Amniotic epithelial cell (primary cell): ENCODE results near the gene RHOB.
A peak's percentile ranks its signal among the peaks of the same experiment; 100 is the strongest.
"Not testable (repeated sequence)": the region's sequence is repeated elsewhere in the genome, so short reads cannot be mapped to it uniquely, and the experiment has no call there.

Source experiments
- DNase-seq: peaks from one replicate; pipeline ENCODE4 v3.0.0-alpha.2; 2010; ENCODE audit warnings: low read depth

RHOB gene

GRCh38 chr2:20454036-20454981 lies 7.4 kb downstream of the RHOB start:
- no peak for DNase-seq

DNA sequence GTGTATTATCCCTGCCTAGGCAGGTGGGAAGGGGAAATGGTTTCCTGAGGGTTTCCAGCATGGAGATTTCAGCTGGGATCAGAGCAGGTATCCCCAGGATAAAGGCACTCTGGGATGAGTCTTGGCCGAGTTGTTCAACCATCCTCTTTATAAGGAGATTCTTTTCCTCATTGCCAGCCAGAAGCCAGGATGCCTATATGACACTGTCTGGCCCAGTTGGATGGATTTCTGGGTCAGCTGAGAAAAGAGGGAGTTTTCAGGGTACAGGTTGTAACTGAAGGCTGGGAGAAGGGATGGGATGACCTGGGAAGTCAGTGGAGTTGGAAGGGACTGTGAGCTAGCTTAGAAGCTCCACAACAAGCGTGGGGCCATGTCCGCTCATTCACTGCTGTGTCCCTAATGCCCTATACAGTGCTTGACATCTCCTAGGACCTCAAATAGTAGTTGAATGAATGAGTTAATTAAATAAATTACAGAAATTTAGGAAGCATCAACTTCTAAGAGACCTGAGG lies 8.3 kb downstream of the RHOB start:
- no peak for DNase-seq

DNA sequence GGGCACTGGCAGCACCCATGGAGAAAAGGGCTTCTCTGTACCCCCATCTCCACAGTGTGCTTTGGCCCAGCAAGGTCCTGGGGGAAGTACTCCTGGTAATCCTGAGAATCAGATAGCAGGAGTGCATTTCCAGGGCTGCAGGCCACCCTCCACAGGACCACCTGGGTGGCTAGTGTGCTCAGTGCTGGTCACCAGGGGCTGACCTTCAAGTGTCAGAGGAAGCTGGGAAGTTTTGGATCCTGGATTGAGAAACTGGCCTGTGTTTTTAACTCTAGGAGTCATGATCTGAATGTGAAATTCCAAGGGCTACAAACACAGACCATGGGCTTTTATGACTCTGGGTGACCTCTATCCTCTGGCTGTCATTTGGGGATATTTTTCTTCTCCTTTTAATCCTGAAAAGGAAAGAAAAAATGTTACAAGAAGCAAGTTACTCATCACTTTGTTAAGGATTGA lies 9.3 kb downstream of the RHOB start:
- DNase-seq, result peak; percentile 33

- DNase-seq, result peak; percentile 71
Measured at GRCh38 chr2:20456636-20457426, 10.0 kb downstream of the RHOB start.

DNA sequence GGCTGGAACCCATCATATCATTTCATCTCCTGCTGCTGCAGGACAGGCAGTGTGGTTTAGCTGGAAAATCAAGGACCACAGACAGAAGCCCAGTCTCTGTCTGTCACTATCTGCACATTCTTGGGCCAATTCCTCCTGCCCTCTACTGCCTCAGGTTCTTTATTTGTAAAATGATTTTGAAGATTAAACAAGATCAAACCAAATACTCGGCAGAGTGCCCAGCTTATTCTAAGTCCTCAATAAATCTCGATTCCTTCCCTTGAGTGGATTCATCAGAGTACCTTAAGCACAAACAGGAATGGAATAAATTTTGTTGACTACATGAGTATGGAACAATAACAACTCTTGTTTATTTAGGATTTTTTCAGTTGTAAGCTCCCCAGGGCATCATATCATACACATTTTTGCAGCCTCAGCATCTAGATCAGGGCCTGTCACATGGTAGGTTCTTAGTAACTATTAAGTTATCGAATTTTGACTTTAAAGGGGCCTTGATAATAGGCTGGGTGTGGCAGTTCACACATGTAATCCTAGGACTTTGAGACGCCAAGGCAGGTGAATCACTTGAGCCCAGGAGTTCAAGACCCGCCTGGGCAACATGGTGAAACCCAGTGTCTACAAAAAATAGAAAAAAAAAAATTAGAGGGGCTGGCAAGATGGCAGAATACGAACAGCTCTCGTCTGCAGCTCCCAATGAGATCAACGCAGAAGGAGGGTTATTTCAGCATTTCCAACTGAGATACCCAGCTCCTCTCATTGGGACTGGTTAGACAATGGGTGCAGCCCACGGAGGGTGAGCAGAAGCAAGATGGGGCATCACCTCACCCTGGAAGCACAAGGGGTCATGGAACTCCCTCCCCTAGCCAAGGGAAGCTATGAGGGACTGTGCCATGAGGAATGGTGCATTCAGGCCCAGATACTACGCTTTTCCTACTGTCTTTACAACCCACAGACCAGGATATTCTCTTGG lies 11.1 kb downstream of the RHOB start:
- DNase-seq, result no peak

DNA sequence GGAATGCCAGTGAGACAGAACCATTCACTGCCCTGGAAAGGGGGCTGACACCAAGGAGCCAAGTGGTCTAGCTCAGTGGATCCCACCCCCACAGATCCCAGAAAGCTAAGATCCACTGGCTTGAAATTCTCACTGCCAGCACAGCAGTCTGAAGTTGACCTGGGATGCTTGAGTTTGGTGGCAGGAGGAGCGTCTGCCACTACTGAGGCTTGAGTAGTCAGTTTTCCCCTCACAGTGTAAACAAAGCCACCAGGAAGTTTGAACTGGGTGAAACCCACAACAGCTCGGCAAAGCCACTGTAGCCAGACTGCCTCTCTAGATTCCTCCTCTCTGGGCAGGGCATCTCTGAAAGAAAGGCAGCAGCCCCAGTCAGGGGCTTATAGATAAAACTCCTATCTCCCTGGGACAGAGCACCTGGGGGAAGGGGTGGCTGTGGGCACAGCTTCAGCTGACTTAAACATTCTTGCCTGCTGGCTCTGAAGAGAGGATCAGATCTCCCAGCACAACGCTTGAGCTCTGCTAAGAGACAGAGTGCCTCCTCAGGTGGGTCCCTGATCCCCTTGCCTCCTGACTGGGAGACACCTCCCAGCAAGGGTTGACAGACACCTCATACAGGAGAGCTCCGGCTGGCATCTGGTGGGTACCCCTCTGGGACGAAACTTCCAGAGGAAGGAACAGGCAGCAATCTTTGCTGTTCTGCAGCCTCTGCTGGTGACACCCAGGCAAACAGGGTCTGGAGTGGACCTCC lies 12.0 kb downstream of the RHOB start:
- not testable (repeated sequence) for DNase-seq

GRCh38 chr2:20465716-20466394 lies 19.0 kb downstream of the RHOB start:
- DNase-seq, result no peak

- no peak for DNase-seq
Measured at GRCh38 chr2:20467789-20468548, 21.1 kb downstream of the RHOB start.

- no peak for DNase-seq
Measured at GRCh38 chr2:20468549-20469500, 22.0 kb downstream of the RHOB start.

DNA sequence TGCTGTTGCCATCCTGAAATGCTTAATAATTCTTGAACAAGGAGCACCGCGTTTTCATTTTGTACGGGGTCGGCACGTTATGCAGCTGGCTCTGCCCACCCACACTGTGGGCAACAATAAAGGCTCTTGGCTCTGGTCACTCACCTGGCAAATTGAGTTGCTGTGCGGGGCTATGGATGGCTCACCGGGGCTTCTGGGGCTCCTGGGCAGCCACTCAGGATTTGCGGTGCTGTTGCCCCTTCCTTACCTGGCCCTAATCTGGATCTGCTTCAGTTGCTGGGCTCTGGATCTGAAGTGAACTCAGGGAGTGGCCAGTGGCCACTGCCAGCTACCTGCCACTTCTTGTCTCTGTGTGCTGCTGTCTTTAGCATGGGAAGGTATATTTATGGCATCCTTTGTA lies 22.7 kb downstream of the RHOB start:
- DNase-seq, result no peak

DNA sequence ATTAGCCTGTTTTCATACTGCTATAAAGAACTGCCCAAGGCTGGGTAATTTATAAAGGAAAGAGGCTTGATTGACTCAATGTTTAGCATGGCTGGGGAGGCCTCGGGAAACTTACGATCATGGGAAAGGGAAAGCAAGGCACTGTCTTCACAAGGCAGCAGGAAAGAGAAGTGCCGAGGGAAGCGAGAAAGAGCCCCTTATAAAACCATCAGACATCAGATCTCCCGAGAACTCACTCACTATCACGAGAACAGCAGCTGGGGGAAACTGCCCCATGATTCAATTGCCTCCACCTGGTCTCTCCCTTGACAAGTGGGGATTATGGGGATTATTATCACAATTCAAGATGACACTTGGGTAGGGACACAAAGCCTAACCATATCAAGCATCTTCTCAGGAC lies 23.3 kb downstream of the RHOB start:
- no peak for DNase-seq

DNA sequence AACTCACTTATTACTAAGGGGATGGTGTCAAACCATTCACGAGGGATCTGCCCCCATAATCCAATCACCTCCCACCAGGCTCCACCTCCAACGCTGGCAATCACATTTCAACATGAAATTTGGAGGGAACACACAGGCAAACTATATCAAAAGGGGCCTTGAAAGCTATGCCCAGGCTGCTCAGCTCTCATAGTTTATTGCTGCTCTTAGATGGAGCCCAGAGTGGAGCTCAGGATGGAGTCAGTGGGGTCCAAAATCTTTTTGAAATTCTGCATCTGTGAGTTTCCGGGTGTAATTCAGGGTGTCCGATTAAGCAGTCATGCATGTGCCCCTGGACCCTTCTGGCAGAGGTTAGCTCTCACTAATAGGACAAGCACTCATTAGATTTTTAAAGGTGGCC lies 24.3 kb downstream of the RHOB start:
- no peak for DNase-seq

DNA sequence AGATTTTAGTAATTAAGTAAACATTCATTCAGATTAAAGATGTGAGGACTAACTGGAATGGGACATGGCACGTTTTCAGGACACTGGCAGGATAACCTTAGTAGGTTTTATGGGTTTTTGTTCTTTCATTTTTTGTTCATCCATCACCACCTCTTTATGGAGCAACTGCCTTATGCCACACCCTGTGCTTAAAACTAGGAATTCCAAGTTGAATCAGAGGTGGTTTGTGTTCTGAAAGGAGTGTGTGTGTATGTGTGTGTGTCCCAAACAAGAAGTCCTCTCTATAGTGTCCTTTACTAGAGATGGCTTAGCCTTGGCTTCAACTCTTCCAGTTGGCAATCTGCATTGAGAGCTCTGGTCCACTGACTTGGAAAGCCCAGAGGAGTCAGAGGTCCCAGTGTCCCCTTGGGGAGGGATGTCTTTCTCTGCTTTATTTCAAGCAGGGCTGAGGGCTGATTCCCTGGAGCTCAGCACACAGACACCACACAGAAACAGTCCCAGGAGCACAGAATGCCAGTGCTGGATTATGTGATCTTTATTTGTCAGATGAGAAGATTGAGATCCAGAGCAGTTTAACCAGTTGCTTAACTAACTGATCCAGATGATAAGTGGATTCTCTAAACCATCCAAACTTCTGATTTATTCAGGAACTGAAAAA lies 25.2 kb downstream of the RHOB start:
- no peak for DNase-seq

GRCh38 chr2:20472569-20472968 lies 25.7 kb downstream of the RHOB start:
- DNase-seq, result no peak

- DNase-seq, result no peak
Measured at GRCh38 chr2:20473128-20473527, 26.3 kb downstream of the RHOB start.

DNA sequence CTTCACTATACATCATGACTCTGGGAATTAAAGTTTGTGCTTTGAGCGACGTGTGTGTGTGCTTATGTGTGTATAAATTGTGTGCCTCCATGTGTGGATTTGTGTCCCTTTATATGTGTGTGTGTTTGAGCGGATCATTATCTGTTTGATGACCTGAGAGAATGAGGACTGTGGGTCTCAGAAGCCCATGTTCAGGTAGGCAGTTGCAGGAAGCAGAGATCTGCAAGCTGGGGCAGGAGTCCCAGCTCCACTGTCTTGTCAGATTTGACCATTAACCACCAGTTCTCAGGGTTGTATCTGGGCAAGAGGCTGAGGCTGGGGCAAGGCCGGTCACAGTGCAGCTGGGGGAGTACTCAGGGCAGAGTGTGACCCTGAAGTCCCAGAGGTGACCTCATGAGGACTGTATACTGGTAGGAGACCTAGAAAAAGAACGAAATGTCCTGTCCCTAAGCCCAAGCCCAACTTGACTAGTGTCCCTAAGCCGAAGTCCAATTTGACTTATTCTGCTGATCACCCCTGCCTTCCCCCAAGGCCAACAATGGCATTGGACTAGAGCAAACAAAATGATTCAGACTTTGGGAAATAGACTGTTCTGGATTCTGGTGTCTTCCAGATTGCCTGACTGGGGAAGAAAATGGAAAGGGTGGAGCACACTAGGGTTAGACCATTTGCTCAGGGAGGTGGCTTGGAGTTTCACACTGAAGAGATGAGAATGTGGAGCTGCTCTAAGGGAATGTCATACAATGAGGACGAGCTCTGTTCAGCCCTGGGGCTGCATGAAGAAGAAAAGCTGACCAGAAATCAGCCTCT lies 28.1 kb downstream of the RHOB start:
- no peak for DNase-seq

DNA sequence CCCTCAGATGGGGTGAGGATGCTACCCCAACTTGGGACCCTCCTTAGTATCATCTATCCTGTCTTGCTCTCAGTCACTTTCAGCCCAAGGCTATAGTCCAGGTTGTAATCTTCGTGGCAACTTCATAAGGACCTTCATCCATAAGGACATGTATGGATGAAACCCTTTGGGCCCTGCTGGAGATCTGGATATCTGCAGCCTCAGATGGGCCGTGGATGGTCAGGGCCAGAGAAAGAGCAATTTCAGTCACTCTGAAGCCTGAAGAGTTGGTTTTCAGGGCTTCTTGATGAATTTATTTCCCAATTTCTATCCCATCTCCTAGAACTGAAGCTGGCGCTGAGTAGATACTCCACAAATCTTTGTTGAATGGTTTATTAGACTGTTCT lies 28.7 kb downstream of the RHOB start:
- no peak for DNase-seq
